H1 (cell line): ENCODE data around the gene ARHGAP18.

ENCODE experiments used
- ATF2 ChIP-seq: IDR thresholded peaks from 2 replicates; pipeline ENCODE4 v1.6.1; 2012; ENCODE audit warnings: low read length, inconsistent platforms
- CEBPB ChIP-seq: IDR thresholded peaks from 2 replicates; pipeline ENCODE4 v1.6.1; 2012; ENCODE audit warnings: low read depth, low read length
- CTCF ChIP-seq, 3 experiments: IDR thresholded peaks; 1 replicate in 2 of 3; 2 replicates in 1 of 3; pipeline versions ENCODE4 v1.5.1 to v1.6.1; 2011; ENCODE audit warnings: low read length in 3 of 3, mild to moderate bottlenecking in 3 of 3, inconsistent platforms in 2 of 3, low read depth in 1 of 3, moderate library complexity in 1 of 3; ENCODE audit not compliant: insufficient read depth in 1 of 3; ENCODE audit errors: control extremely low read depth in 1 of 3
- EP300 ChIP-seq, 2 experiments: IDR thresholded peaks; 1 replicate in 1 of 2; 2 replicates in 1 of 2; pipeline ENCODE4 v1.6.1; 2011 to 2012; ENCODE audit warnings: low read depth in 2 of 2, low read length in 2 of 2, mild to moderate bottlenecking in 2 of 2, borderline replicate concordance in 1 of 2, inconsistent platforms in 1 of 2, moderate library complexity in 1 of 2
- MAFK ChIP-seq: IDR thresholded peaks from 2 replicates; pipeline ENCODE4 v1.6.1; 2012; ENCODE audit warnings: low read depth, mild to moderate bottlenecking, improper control_type of control experiment, low read length
- MAX ChIP-seq: IDR thresholded peaks from 2 replicates; pipeline ENCODE4 v1.6.1; 2012; ENCODE audit warnings: inconsistent platforms
- NRF1 ChIP-seq: IDR thresholded peaks from 2 replicates; pipeline ENCODE4 v1.6.1; 2011; ENCODE audit warnings: mild to moderate bottlenecking, low read depth, low read length, improper control_type of control experiment
- RAD21 ChIP-seq, 2 experiments: IDR thresholded peaks in 1 of 2; conservative IDR thresholded peaks in 1 of 2; 2 replicates each; pipeline ENCODE4 v1.6.1; 2011; ENCODE audit warnings: low read depth in 2 of 2, low read length in 2 of 2, improper control_type of control experiment in 1 of 2, inconsistent platforms in 1 of 2, mild to moderate bottlenecking in 1 of 2, moderate library complexity in 1 of 2
- TBP ChIP-seq: IDR thresholded peaks from 2 replicates; pipeline ENCODE4 v1.6.1; 2011; ENCODE audit warnings: low read depth, low read length, improper control_type of control experiment
- ZNF274 ChIP-seq: IDR thresholded peaks from 2 replicates; pipeline ENCODE4 v1.7.0; 2012; ENCODE audit warnings: low read length, borderline replicate concordance; ENCODE audit errors: extremely low read depth

GRCh38 chr6:129661536-129662405 lies 48.2 kb downstream of the ARHGAP18 start:
- no peak for TF ChIP-seq EP300 (IDR thresholded peaks at IDR 0.05; ENCODE audit: borderline replicate concordance in 1 of 2, low read depth in 2 of 2, low read length in 2 of 2)
- TF ChIP-seq CEBPB = no peak
- TF ChIP-seq ATF2 = no peak
- TF ChIP-seq RAD21 (IDR thresholded peaks at IDR 0.05 in 1 of 2, conservative IDR thresholded peaks at IDR 0.05 in 1 of 2; ENCODE audit: low read depth in 2 of 2, low read length in 2 of 2) = no peak
- no peak for TF ChIP-seq ZNF274
- TF ChIP-seq CTCF (IDR thresholded peaks at IDR 0.05; ENCODE audit: control extremely low read depth in 1 of 3, insufficient read depth in 1 of 3, low read depth in 1 of 3, low read length in 3 of 3) = no peak
- no peak for TF ChIP-seq NRF1
- no peak for TF ChIP-seq MAFK
- no peak for TF ChIP-seq MAX
- TF ChIP-seq TBP = no peak
